Endodermal cell (in vitro differentiated cells): ENCODE measurements around the gene CC2D1A. TPM values are rescaled to one million over a fixed set of nuclear protein-coding genes. Genes with fewer than 3 reads are reported as not detected.

Source experiments
- DNase-seq: peaks from one replicate; pipeline ENCODE4 v3.0.0-alpha.2; 2017
- H3K27ac ChIP-seq: 2 replicates; pipeline ENCODE4 v1.5.1; 2013; ENCODE audit warnings: mild to moderate bottlenecking, low read depth, low read length, moderate library complexity
- H3K27me3 ChIP-seq: 2 replicates; pipeline ENCODE4 v1.6.1; 2013; ENCODE audit warnings: mild to moderate bottlenecking, low read length, moderate library complexity; ENCODE audit not compliant: insufficient read depth, control insufficient read depth, poor library complexity, severe bottlenecking
- H3K36me3 ChIP-seq: 2 replicates; pipeline ENCODE4 v1.7.0; 2013; ENCODE audit warnings: mild to moderate bottlenecking, low read length, moderate library complexity; ENCODE audit not compliant: control insufficient read depth, insufficient read depth
- H3K4me1 ChIP-seq: one replicate; pipeline ENCODE4 v1.7.0; 2013; ENCODE audit warnings: low read length; ENCODE audit not compliant: control insufficient read depth, insufficient read depth
- H3K4me3 ChIP-seq: 2 replicates; pipeline ENCODE4 v1.5.1; 2013; ENCODE audit warnings: mild to moderate bottlenecking, low read length, moderate library complexity
- H3K9ac ChIP-seq: 2 replicates; pipeline ENCODE4 v1.6.1; 2013; ENCODE audit warnings: mild to moderate bottlenecking, low read length, moderate library complexity; ENCODE audit not compliant: poor library complexity, severe bottlenecking; ENCODE audit errors: extremely low read depth
- H3K9me3 ChIP-seq: 2 replicates; pipeline ENCODE4 v1.6.1; 2013; ENCODE audit warnings: mild to moderate bottlenecking, low read length, moderate library complexity; ENCODE audit not compliant: control insufficient read depth
- H3K27ac Mint-ChIP-seq: 2 replicates; pipeline ENCODE4 v1.8.0; 2020; ENCODE audit warnings: mixed read lengths
- H3K27me3 Mint-ChIP-seq: 2 replicates; pipeline ENCODE4 v1.8.0; 2021; ENCODE audit warnings: mild to moderate bottlenecking, mixed read lengths; ENCODE audit not compliant: insufficient read depth
- H3K36me3 Mint-ChIP-seq: 2 replicates; pipeline ENCODE4 v1.8.0; 2020; ENCODE audit warnings: low read depth, mixed read lengths
- H3K4me1 Mint-ChIP-seq: 2 replicates; pipeline ENCODE4 v1.8.0; 2020; ENCODE audit warnings: mixed read lengths
- H3K4me3 Mint-ChIP-seq: 2 replicates; pipeline ENCODE4 v1.8.0; 2020; ENCODE audit warnings: mild to moderate bottlenecking, moderate library complexity, mixed read lengths
- H3K9me3 Mint-ChIP-seq: 2 replicates; pipeline ENCODE4 v1.8.0; 2020; ENCODE audit warnings: mild to moderate bottlenecking, mixed read lengths
- CTCF ChIP-seq: fragments of 200-600 bp; sonication (generic); conservative IDR thresholded peaks from 2 replicates; pipeline ENCODE4 v1.5.0; 2021; ENCODE audit warnings: antibody characterized with exemption, mild to moderate bottlenecking
- WGBS, 2 experiments: methylation state at CpG; one replicate each; pipeline versions ENCODE4 v1.1.5 to v1.1.7; 2013; ENCODE audit warnings: missing lambda C conversion rate in 2 of 2, mixed read lengths in 1 of 2; ENCODE audit not compliant: insufficient coverage in 1 of 2, insufficient read length in 1 of 2; 5-methylcytosine and 5-hydroxymethylcytosine counted together
- total RNA-seq, 2 donors: library from RNA; stranded (reverse); fragmentation: NEBNext Ultra II Directional in 1 of 2; extraction: Animal tissue kit (Norgen Biotek cat#: 25700) in 1 of 2; gene quantifications; 2 replicates in 1 of 2; 3 replicates in 1 of 2; pipeline ENCODE4 v1.2.1, GENCODE V29; 2021

CC2D1A gene
- total RNA-seq, 2 donors from 2014 or later: 45.1 to 55.9 TPM

GRCh38 chr19:13864046-13864666 is 41.8 kb upstream of the CC2D1A start:
- Mint-ChIP-seq H3K9me3 (no peaks in the 10 kb centered on the region), H3K36me3 (no peaks in the 10 kb centered on the region), H3K27me3 (peaks cover 45% of the 10 kb centered on the region), H3K4me1 (peaks cover 10% of the 10 kb centered on the region), H3K27ac (no peak overlapping the region), H3K4me3 (peak overlapping the region; percentile 48)
- Histone ChIP-seq H3K4me1 (no peaks in the 10 kb centered on the region), H3K27me3 (peaks cover 49% of the 10 kb centered on the region), H3K27ac (no peak overlapping the region), H3K36me3 (no peaks in the 10 kb centered on the region), H3K9ac (no peak overlapping the region), H3K4me3 (no peak overlapping the region), H3K9me3 (no peaks in the 10 kb centered on the region)
- TF ChIP-seq CTCF: no peak
- no peak for DNase-seq
- 65 to 76% methylated on average over 4 to 13 of the region's 13 CpGs for WGBS, 2 experiments

- Mint-ChIP-seq H3K36me3 (no peaks in the 10 kb centered on the region), H3K9me3 (no peaks in the 10 kb centered on the region), H3K27me3 (peaks cover 51% of the 10 kb centered on the region), H3K4me1 (peaks cover 10% of the 10 kb centered on the region), H3K4me3 (peak overlapping the region; percentile 48), H3K27ac (no peak overlapping the region)
- Histone ChIP-seq H3K9me3 (no peaks in the 10 kb centered on the region), H3K27ac (no peak overlapping the region), H3K9ac (no peak overlapping the region), H3K4me3 (no peak overlapping the region), H3K36me3 (no peaks in the 10 kb centered on the region), H3K27me3 (peaks cover 49% of the 10 kb centered on the region), H3K4me1 (no peaks in the 10 kb centered on the region)
- 24 to 65% methylated on average over 7 to 70 of the region's 113 CpGs for WGBS, 2 experiments
- no peak for DNase-seq
- TF ChIP-seq CTCF: no peak
These were observed 41.1 kb upstream of the CC2D1A start for GRCh38 chr19:13864667-13865570.

- H3K4me1 ChIP-seq: no peaks in the 10 kb centered on the region
- Mint-ChIP-seq H3K9me3 (no peaks in the 10 kb centered on the region), H3K4me1 (peaks cover 10% of the 10 kb centered on the region), H3K27ac (no peak overlapping the region), H3K27me3 (peaks cover 58% of the 10 kb centered on the region), H3K4me3 (peak overlapping the region; percentile 48), H3K36me3 (no peaks in the 10 kb centered on the region)
- TF ChIP-seq CTCF: peak; percentile 24
- no peak overlapping the region for H3K9ac ChIP-seq
- H3K27ac ChIP-seq: peak overlapping the region; percentile 44
- H3K4me3 ChIP-seq: peak overlapping the region; percentile 40
- no peak for DNase-seq
- no peaks in the 10 kb centered on the region for H3K36me3 ChIP-seq
- H3K9me3 ChIP-seq: no peaks in the 10 kb centered on the region
- WGBS, 2 experiments: 5 to 18% methylated on average over 13 to 82 of the region's 82 CpGs
- H3K27me3 ChIP-seq: peaks cover 49% of the 10 kb centered on the region
These were observed 40.2 kb upstream of the CC2D1A start for GRCh38 chr19:13865571-13866462.
